Measurements from ENCODE around the gene M6PR. TPM values are rescaled to one million over a fixed set of nuclear protein-coding genes. Genes with fewer than 3 reads are reported as not detected.
"Not testable (repeated sequence)": the region's sequence is repeated elsewhere in the genome, so short reads cannot be mapped to it uniquely, and the experiment has no call there.

The M6PR gene
- total and polyA plus RNA-seq, 4 experiments from 2014 or later, result 226 to 502 (median 305) TPM

- no peaks in the 10 kb centered on the region for H3K27me3 ChIP-seq (ENCODE audit: insufficient read depth, low read length)
- Mint-ChIP-seq H3K27me3 (no peaks in the 10 kb centered on the region), H3K36me3 (peaks cover 15 to 21% of the 10 kb centered on the region in 2 donors), H3K4me1 (peaks cover 10 to 21% (median 14%) of the 10 kb centered on the region in 4 donors), H3K27ac (no peak overlapping the region), H3K4me3 (no peak overlapping the region), H3K9me3 (no peaks in the 10 kb centered on the region)
- no peaks in the 10 kb centered on the region for H3K36me3 ChIP-seq (ENCODE audit: insufficient read depth, low read length)
- H3K4me3 ChIP-seq (ENCODE audit: low read length in 2 of 2), result peak overlapping the region in 1 of 2 donors; percentile 92
- POLR2A ChIA-PET (ENCODE audit: partially characterized antibody), result interaction anchor here (2.0 kb wide), 1 partner anchor 9 kb away, joined by 6 read pairs; no protein-coding TSS in a partner anchor
- CTCF ChIA-PET (ENCODE audit: partially characterized antibody), result interaction anchor here (3.2 to 7.3 kb wide), 3 partner anchors 26 to 34 kb away, joined by 13 to 38 read pairs (median 27); partner anchors contain the start of gene M6PR
- no peak for DNase-seq
- no peak overlapping the region for H3K27ac ChIP-seq (ENCODE audit: low read depth, low read length)
- intact Hi-C loops (cut with micrococcal nuclease), result no loop called here
- peaks cover 36% of the 10 kb centered on the region for H3K4me1 ChIP-seq (ENCODE audit: insufficient read depth, low read length)
- no peaks in the 10 kb centered on the region for H3K9me3 ChIP-seq (ENCODE audit: control insufficient read depth in 1 of 2, low read length in 2 of 2)
Measured at GRCh38 chr12:8916154-8916553, 33.3 kb downstream of the M6PR start.

- DNase-seq, result peak; percentile 65 to 80 (median 70)
- Histone ChIP-seq H3K27ac (ENCODE audit: low read depth, low read length) (peak overlapping the region; percentile 63), H3K4me1 (ENCODE audit: insufficient read depth, low read length) (peaks cover 36% of the 10 kb centered on the region), H3K9me3 (ENCODE audit: control insufficient read depth in 1 of 2, low read length in 2 of 2) (no peaks in the 10 kb centered on the region), H3K36me3 (ENCODE audit: insufficient read depth, low read length) (no peaks in the 10 kb centered on the region), H3K4me3 (ENCODE audit: low read length in 2 of 2) (peak overlapping the region; percentile 81 to 92), H3K27me3 (ENCODE audit: insufficient read depth, low read length) (no peaks in the 10 kb centered on the region)
- Mint-ChIP-seq H3K4me1 (peaks cover 10 to 17% (median 14%) of the 10 kb centered on the region in 4 donors), H3K9me3 (no peaks in the 10 kb centered on the region), H3K27ac (no peak overlapping the region), H3K27me3 (no peaks in the 10 kb centered on the region), H3K4me3 (no peak overlapping the region), H3K36me3 (peaks cover 8 to 11% of the 10 kb centered on the region in 2 donors)
- intact Hi-C loops (cut with micrococcal nuclease), result loop anchor here (1.0 kb wide), 3 partner anchors 34 to 218 kb away; partner anchors contain the start of genes M6PR and RIMKLB
- CTCF ChIA-PET (ENCODE audit: partially characterized antibody), result interaction anchor here (0.7 to 7.3 kb wide), 9 partner anchors 14 to 234 kb away, joined by 3 to 38 read pairs (median 9); partner anchors contain the start of gene M6PR
- POLR2A ChIA-PET (ENCODE audit: partially characterized antibody), result interaction anchor here (0.7 to 2.7 kb wide), 8 partner anchors 10 to 271 kb away, joined by 3 to 39 read pairs (median 4); partner anchors contain the start of gene M6PR
Measured at GRCh38 chr12:8914716-8915526, 34.5 kb downstream of the M6PR start.

DNA sequence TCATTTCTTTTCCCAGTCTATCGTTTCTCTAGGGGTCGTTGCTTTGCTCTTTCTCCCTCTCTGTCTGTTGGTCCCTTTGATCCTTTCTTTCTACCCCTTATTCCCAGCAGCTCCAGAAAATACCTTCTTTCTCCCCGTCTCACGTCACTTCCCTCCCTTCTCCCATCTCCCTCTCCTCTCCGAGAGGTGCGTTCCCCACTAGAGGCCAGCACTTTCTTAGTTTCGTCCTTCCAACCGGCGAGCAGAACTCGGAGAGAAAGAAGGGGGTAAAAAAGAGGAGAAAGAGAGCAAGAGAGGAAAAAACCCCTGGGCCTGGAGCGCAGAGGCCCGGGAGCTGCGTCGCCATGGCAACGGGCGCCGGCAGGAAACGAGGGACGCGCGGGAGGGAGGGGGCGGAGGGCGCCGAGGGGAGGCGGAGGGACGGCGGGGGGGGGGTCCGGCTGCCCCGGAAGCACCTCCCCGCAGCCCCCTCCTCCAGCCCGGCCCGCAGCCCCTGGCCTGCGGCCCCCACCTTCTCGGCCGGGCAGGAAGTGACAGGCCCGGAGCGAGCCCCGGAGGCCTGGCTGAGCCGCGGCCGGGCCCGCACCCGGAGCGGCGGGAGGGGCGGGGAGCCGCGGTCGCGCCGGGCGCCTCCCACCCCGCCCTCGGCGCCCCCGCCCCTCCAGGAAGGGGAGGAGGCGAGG is 35.3 kb downstream of the M6PR start, which contains the start of gene PHC1:
PHC1 (plus strand) TSS at position 477 of the 683 bp plus-strand sequence. CDS start 3,169 bp downstream, outside the sequence.
- H3K27me3 ChIP-seq (ENCODE audit: insufficient read depth, low read length); H3K36me3 Mint-ChIP-seq; H3K9me3 ChIP-seq (ENCODE audit: control insufficient read depth in 1 of 2, low read length in 2 of 2); H3K9me3 Mint-ChIP-seq; H3K27me3 Mint-ChIP-seq; H3K36me3 ChIP-seq (ENCODE audit: insufficient read depth, low read length): not testable (repeated sequence)
- CTCF ChIA-PET (ENCODE audit: partially characterized antibody), result interaction anchor here (0.7 to 7.3 kb wide), 10 partner anchors 15 to 233 kb away, joined by 3 to 38 read pairs (median 6); partner anchors contain the start of gene M6PR
- Mint-ChIP-seq H3K4me3 (peak within 1 kb of the TSS; percentile 90 to 95 (median 92)), H3K27ac (peak within 1 kb of the TSS; percentile 91 to 100 (median 97)), H3K4me1 (peaks cover 10 to 17% (median 14%) of the 10 kb centered on the region in 4 donors)
- POLR2A ChIA-PET (ENCODE audit: partially characterized antibody), result interaction anchor here (1.0 to 2.7 kb wide), 5 partner anchors 35 to 266 kb away, joined by 3 to 39 read pairs (median 3); partner anchors contain the start of gene M6PR
- Histone ChIP-seq H3K27ac (ENCODE audit: low read depth, low read length) (peak within 1 kb of the TSS; percentile 81), H3K4me3 (ENCODE audit: low read length in 2 of 2) (peak within 1 kb of the TSS; percentile 81 to 92), H3K4me1 (ENCODE audit: insufficient read depth, low read length) (peaks cover 36% of the 10 kb centered on the region)
- DNase-seq, result peak; percentile 75 to 84 (median 81)
- intact Hi-C loops (cut with micrococcal nuclease), result loop anchor here (1.0 kb wide), 3 partner anchors 35 to 217 kb away; partner anchors contain the start of genes M6PR and RIMKLB

DNA sequence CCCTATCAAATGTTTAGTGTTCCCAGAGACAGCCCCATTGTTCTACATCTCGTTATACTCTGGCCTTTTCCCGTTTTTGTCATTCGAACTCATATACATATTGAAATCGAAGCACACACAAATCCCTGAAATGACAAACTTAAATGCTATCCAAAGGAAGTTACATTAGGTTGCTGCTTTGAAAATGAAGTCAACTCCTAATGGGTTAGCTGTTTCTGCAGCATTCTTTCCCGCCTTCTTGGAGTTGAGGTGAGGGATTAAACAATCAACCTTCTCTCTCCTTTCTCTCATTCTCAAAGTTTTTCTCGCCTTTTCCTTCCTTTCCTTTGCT is 35.8 kb downstream of the M6PR start:
- Histone ChIP-seq H3K9me3 (ENCODE audit: control insufficient read depth in 1 of 2, low read length in 2 of 2) (no peaks in the 10 kb centered on the region), H3K4me1 (ENCODE audit: insufficient read depth, low read length) (peaks cover 36% of the 10 kb centered on the region), H3K36me3 (ENCODE audit: insufficient read depth, low read length) (no peaks in the 10 kb centered on the region), H3K27me3 (ENCODE audit: insufficient read depth, low read length) (no peaks in the 10 kb centered on the region), H3K27ac (ENCODE audit: low read depth, low read length) (peak overlapping the region; percentile 81), H3K4me3 (ENCODE audit: low read length in 2 of 2) (peak overlapping the region in 1 of 2 donors; percentile 61)
- peaks cover 10 to 17% (median 14%) of the 10 kb centered on the region in 4 donors for H3K4me1 Mint-ChIP-seq
- ChIA-PET CTCF (ENCODE audit: partially characterized antibody) (interaction anchor here (1.2 to 7.3 kb wide), 7 partner anchors 19 to 136 kb away, joined by 4 to 38 read pairs (median 13); partner anchors contain the start of gene M6PR), POLR2A (ENCODE audit: partially characterized antibody) (interaction anchor here (1.4 to 2.7 kb wide), 2 partner anchors 36 to 128 kb away, joined by 3 to 39 read pairs; partner anchors contain the start of gene M6PR)
- peak overlapping the region; percentile 90 to 95 (median 92) for H3K4me3 Mint-ChIP-seq
- no peaks in the 10 kb centered on the region for H3K27me3 Mint-ChIP-seq
- H3K27ac Mint-ChIP-seq, result peak overlapping the region; percentile 91 to 100 (median 97)
- no peaks in the 10 kb centered on the region for H3K9me3 Mint-ChIP-seq
- DNase-seq, result no peak
- peaks cover 4 to 5% of the 10 kb centered on the region in 2 donors for H3K36me3 Mint-ChIP-seq
- intact Hi-C loops (cut with micrococcal nuclease), result loop anchor here (1.0 kb wide), 3 partner anchors 36 to 216 kb away; partner anchors contain the start of genes M6PR and RIMKLB

GRCh38 chr12:8912914-8913313 is 36.5 kb downstream of the M6PR start:
- peak overlapping the region; percentile 91 to 100 (median 97) for H3K27ac Mint-ChIP-seq
- intact Hi-C loops (cut with micrococcal nuclease), result no loop called here
- ChIA-PET CTCF (ENCODE audit: partially characterized antibody) (interaction anchor here (0.7 to 7.3 kb wide), 10 partner anchors 18 to 368 kb away, joined by 3 to 38 read pairs (median 4); partner anchors contain the start of gene M6PR), POLR2A (ENCODE audit: partially characterized antibody) (no interaction called here)
- Histone ChIP-seq H3K27ac (ENCODE audit: low read depth, low read length) (peak overlapping the region; percentile 81), H3K4me3 (ENCODE audit: low read length in 2 of 2) (no peak overlapping the region), H3K27me3 (ENCODE audit: insufficient read depth, low read length) (no peaks in the 10 kb centered on the region), H3K36me3 (ENCODE audit: insufficient read depth, low read length) (no peaks in the 10 kb centered on the region), H3K9me3 (ENCODE audit: control insufficient read depth in 1 of 2, low read length in 2 of 2) (no peaks in the 10 kb centered on the region), H3K4me1 (ENCODE audit: insufficient read depth, low read length) (peaks cover 36% of the 10 kb centered on the region)
- H3K36me3 Mint-ChIP-seq, result peaks cover 0 to 1% of the 10 kb centered on the region in 2 donors
- H3K4me1 Mint-ChIP-seq, result peaks cover 10 to 17% (median 14%) of the 10 kb centered on the region in 4 donors
- no peaks in the 10 kb centered on the region for H3K27me3 Mint-ChIP-seq
- no peaks in the 10 kb centered on the region for H3K9me3 Mint-ChIP-seq
- peak overlapping the region; percentile 16 to 95 (median 72) for H3K4me3 Mint-ChIP-seq
- DNase-seq, result peak in 3 of 5 donors; percentile 19 to 29 (median 23)

DNA sequence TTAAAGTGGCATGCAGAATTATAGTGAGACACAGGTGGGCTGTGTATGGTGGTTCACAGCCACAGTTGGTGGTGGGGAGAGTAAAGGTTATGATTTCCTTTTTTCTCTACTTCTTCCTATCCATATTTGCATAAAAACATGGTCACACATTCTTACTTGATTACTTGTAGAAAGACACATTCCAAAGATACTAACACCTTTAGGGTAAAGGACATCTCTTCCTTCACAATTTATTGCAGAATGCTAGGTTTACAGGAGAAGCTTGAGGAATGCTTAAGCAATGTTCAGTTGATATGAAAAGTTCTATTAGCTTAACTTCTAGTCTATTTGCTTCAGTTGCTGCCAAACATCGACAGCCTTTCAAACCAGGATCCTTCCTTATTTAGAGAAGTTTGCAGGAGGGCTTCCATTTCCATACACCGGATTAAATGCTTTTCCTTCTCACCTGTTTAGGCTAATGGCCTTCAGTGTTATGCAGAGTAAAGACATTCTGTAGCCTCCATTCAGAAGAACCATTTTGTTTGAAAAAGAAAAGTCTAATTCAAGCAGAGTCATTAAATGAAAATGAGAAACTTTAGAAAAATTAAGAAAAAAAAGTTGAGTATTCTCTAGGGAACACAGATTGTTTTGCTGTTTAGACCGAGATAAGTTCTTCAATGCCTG is 37.7 kb downstream of the M6PR start:
- CTCF ChIA-PET (ENCODE audit: partially characterized antibody), result interaction anchor here (0.9 to 7.3 kb wide), 8 partner anchors 21 to 367 kb away, joined by 3 to 38 read pairs (median 3); partner anchors contain the start of gene M6PR
- Histone ChIP-seq H3K36me3 (ENCODE audit: insufficient read depth, low read length) (no peaks in the 10 kb centered on the region), H3K27me3 (ENCODE audit: insufficient read depth, low read length) (no peaks in the 10 kb centered on the region), H3K9me3 (ENCODE audit: control insufficient read depth in 1 of 2, low read length in 2 of 2) (no peaks in the 10 kb centered on the region), H3K4me3 (ENCODE audit: low read length in 2 of 2) (no peak overlapping the region), H3K27ac (ENCODE audit: low read depth, low read length) (no peak overlapping the region), H3K4me1 (ENCODE audit: insufficient read depth, low read length) (peaks cover 32% of the 10 kb centered on the region)
- H3K27ac Mint-ChIP-seq, result peak overlapping the region in 2 of 7 donors; percentile 91 to 97
- H3K36me3 Mint-ChIP-seq, result peaks cover 0 to 1% of the 10 kb centered on the region in 2 donors
- POLR2A ChIA-PET (ENCODE audit: partially characterized antibody), result interaction anchor here (0.6 to 0.8 kb wide), 3 partner anchors 12 to 119 kb away, joined by 3 read pairs; no protein-coding TSS in a partner anchor
- H3K9me3 Mint-ChIP-seq, result no peaks in the 10 kb centered on the region
- H3K4me1 Mint-ChIP-seq, result peaks cover 10 to 17% (median 14%) of the 10 kb centered on the region in 4 donors
- H3K4me3 Mint-ChIP-seq, result no peak overlapping the region
- H3K27me3 Mint-ChIP-seq, result no peaks in the 10 kb centered on the region
- intact Hi-C loops (cut with micrococcal nuclease), result no loop called here
- no peak for DNase-seq

Measured in CD4-positive, alpha-beta memory T cell (primary cell).